ENCODE measurements around the gene TM4SF5. TPM values are rescaled to one million over a fixed set of nuclear protein-coding genes. Genes with fewer than 3 reads are reported as not detected.
A peak's percentile ranks its signal among the peaks of the same experiment; 100 is the strongest.

Gene TM4SF5
- polyA plus RNA-seq, 1 of the 3 experiments (the other 2 are of a cell fraction): not detected

- Histone ChIP-seq H3K36me3 (replicated peaks in 1 of 2; ENCODE audit: control insufficient read depth in 1 of 2, insufficient read depth in 2 of 2, low read length in 1 of 2) (no peaks in the 10 kb centered on the region), H3F3A (replicated peaks; ENCODE audit: insufficient read depth) (no peaks in the 10 kb centered on the region), H3K9me2 (no peaks in the 10 kb centered on the region), H3K9me3 (no peaks in the 10 kb centered on the region), H3K79me2 (ENCODE audit: insufficient read depth) (no peaks in the 10 kb centered on the region), H4K20me1 (ENCODE audit: insufficient read depth) (no peaks in the 10 kb centered on the region), H3K4me2 (no peak overlapping the region), H3K4me3 (ENCODE audit: low read depth in 2 of 2, low read length in 1 of 2) (no peak overlapping the region), H3K27me3 (ENCODE audit: insufficient read depth) (peaks cover 53% of the 10 kb centered on the region), H3K27ac (ENCODE audit: low read depth in 2 of 2, low read length in 1 of 2) (no peak overlapping the region), H3K9ac (no peak overlapping the region), H3K4me1 (ENCODE audit: control insufficient read depth in 1 of 2, insufficient read depth in 2 of 2, low read depth in 1 of 2, low read length in 1 of 2) (peaks cover 0 to 8% of the 10 kb centered on the region in 2 experiments; a peak in 1 of 4 replicates), H2AFZ (ENCODE audit: low read depth) (no peak overlapping the region)
- WGBS (ENCODE audit: low lambda C conversion rate): 34% methylated on average over 23 of the region's 28 CpGs
- POLR2A ChIA-PET: no interaction called here
- CTCF ChIA-PET: interaction anchor here (0.9 to 10.5 kb wide), 4 partner anchors 9 to 102 kb away, joined by 3 to 235 read pairs (median 4); no protein-coding TSS in a partner anchor
- no peak for TF ChIP-seq RAD21 (IDR thresholded peaks at IDR 0.05; ENCODE audit: low read length)
- no peak for TF ChIP-seq FOXM1 (IDR thresholded peaks at IDR 0.05; ENCODE audit: low read depth)
- no peak for TF ChIP-seq FOSL2 (IDR thresholded peaks at IDR 0.05; ENCODE audit: borderline replicate concordance, low read depth)
- TF ChIP-seq RCOR1 (IDR thresholded peaks at IDR 0.05; ENCODE audit: low read length): no peak
- TF ChIP-seq NRF1 (IDR thresholded peaks at IDR 0.05; ENCODE audit: low read depth, low read length): 0 out of 2 replicates have a peak, but pooled peaks have one; percentile 17
- peak; percentile 21; the same call in 1 of the 2 replicates for TF ChIP-seq CTCF (IDR thresholded peaks at IDR 0.05)
- no peak for TF ChIP-seq TCF12 (IDR thresholded peaks at IDR 0.05)
- TF ChIP-seq SIN3A (IDR thresholded peaks at IDR 0.05; ENCODE audit: borderline replicate concordance, low read depth, low read length): no peak
- no peak for TF ChIP-seq GATA2 (CRISPR knock-in tag; IDR thresholded peaks at IDR 0.05)
- TF ChIP-seq TEAD4 (IDR thresholded peaks at IDR 0.05; ENCODE audit: borderline replicate concordance, insufficient read depth): no peak
- TF ChIP-seq MAX (IDR thresholded peaks at IDR 0.05; ENCODE audit: low read depth): peak; percentile 47; the same call in 1 of the 2 replicates
- no peak for TF ChIP-seq IRF3 (IDR thresholded peaks at IDR 0.05; ENCODE audit: low read depth, low read length)
- no peak for TF ChIP-seq MEF2A (IDR thresholded peaks at IDR 0.05; ENCODE audit: borderline replicate concordance, low read depth)
- TF ChIP-seq JUND (IDR thresholded peaks at IDR 0.05): no peak
- peak; percentile 43; the same call in 1 of the 2 replicates for TF ChIP-seq USF1 (IDR thresholded peaks at IDR 0.05; ENCODE audit: borderline replicate concordance, low read depth)
- DNase-seq: peak; percentile 64
Measured at GRCh38 chr17:4782652-4783051, 11.0 kb downstream of the TM4SF5 start.

Measured in SK-N-SH (cell line).